Subcutaneous adipose tissue (tissue), 4 donors: ENCODE data around the gene REPS1. TPM values are rescaled to one million over a fixed set of nuclear protein-coding genes. Genes with fewer than 3 reads are reported as not detected.

Source experiments
- CTCF ChIP-seq: fragments of 450-650 bp; IDR thresholded peaks from one replicate; pipeline ENCODE4 v1.5.1; 2016; ENCODE audit warnings: low read depth, mild to moderate bottlenecking, control low read depth, antibody characterized with exemption, moderate library complexity
- total RNA-seq, 4 donors: library from RNA; depleted of rRNA; stranded (reverse); fragments of >200 nt; gene quantifications; one replicate each; pipeline ENCODE4 v1.1.0, GENCODE V29; 2016

REPS1 gene
- total RNA-seq, 4 donors from 2014 or later = 27.1 to 47.3 (median 33.1) TPM

- TF ChIP-seq CTCF = no peak
Measured at GRCh38 chr6:138891255-138891986, 96.6 kb downstream of the REPS1 start.

DNA sequence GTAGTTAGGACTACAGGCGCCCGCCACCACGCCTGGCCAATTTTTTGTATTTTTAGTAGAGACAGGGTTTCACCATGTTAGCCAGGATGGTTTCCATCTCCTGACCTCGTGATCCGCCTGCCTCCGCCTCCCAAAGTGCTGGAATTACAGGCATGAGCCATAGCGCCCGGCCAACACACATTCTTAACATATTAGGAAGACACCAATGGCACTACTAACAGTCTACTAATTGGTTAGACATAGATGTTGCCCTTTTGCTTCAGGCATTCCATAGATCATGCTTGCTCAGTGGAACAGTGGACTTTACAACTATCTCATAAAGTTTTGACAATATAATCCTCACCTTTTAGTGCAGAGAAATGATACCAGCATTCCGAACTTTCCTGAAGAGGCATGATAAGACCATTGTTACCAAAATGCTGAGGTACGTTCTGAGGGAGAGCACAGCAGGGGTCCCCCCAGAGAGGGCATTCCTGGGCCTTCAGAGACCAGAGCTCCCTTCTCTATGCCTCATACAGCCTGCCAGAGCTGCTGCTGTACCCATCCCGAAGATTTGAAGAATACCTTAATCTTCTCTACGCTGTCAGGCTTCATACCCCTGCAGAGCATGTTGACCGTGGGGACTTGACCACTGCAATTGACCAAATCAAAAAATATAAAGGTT, 102.8 kb downstream of the REPS1 start:
- no peak for TF ChIP-seq CTCF

GRCh38 chr6:138882369-138883017, 105.6 kb downstream of the REPS1 start:
- TF ChIP-seq CTCF = no peak

- TF ChIP-seq CTCF = no peak
Measured at GRCh38 chr6:138873191-138873590, 114.9 kb downstream of the REPS1 start.

- no peak for TF ChIP-seq CTCF
Measured at GRCh38 chr6:138869398-138869797, 118.7 kb downstream of the REPS1 start.

GRCh38 chr6:138868181-138868580, 119.9 kb downstream of the REPS1 start:
- no peak for TF ChIP-seq CTCF

DNA sequence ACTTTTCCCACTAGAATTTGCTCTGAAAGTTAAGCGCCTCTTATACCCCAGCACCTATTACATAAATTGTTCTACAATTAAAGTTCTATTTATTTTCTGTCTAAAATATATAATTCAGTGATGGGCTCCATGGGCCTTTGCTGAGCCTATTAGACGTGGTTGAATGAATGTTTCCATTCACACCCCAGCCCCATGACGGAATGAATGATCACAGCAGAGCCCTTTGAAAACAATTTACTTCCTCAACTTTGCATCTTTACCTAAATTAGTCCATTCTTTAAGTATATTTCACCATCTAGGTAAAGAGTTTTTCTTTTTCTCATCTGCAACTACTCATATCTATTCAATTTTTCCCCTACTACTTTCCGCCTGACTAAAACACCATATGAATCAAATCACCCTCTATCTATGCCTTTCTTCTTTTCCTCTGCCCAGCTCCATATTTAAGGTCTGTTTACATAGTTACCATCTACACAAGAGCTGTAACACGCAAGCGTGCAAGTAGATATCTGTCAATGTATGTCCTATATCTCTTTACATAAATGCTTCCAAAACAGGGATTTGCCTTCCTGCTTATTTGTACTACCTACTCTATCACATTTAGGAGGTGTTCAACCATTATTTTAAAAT, 122.5 kb downstream of the REPS1 start:
- no peak for TF ChIP-seq CTCF
